Activated CD8-positive, alpha-beta memory T cell treated with anti-CD3 and anti-CD28 coated beads for 4 hours (primary cell): Measurements from ENCODE around the gene USP47.

Source experiments
- DNase-seq, 2 donors: peaks; one replicate each; pipeline ENCODE4 v3.0.0-alpha.2; 2020; ENCODE audit warnings: low read depth in 2 of 2

USP47 gene

GRCh38 chr11:12003336-12003735 lies 161.6 kb downstream of the USP47 start:
- DNase-seq: no peak

- DNase-seq: no peak
Observed at GRCh38 chr11:12003815-12004214, 162.0 kb downstream of the USP47 start.

GRCh38 chr11:12005061-12005460 lies 163.3 kb downstream of the USP47 start:
- no peak for DNase-seq

- DNase-seq: no peak
Observed at GRCh38 chr11:12005476-12005875, 163.7 kb downstream of the USP47 start.

GRCh38 chr11:12006552-12007229 lies 164.9 kb downstream of the USP47 start:
- DNase-seq: no peak

- DNase-seq: no peak
Observed at GRCh38 chr11:12007230-12007593, 165.4 kb downstream of the USP47 start.

GRCh38 chr11:12007769-12008737 lies 166.3 kb downstream of the USP47 start, which contains the start of gene DKK3:
Gene DKK3, minus strand, starts transcription at chr11:12008626. Its CDS starts 44 bp downstream, at chr11:12008582.
- DNase-seq: no peak
